22Rv1 (cell line): ENCODE measurements around the gene KRTAP5-1.

Experiments
- CTCF ChIP-seq: fragments of 450-650 bp; IDR thresholded peaks from 2 replicates; pipeline ENCODE4 v1.5.1; 2017; ENCODE audit warnings: mild to moderate bottlenecking
- ZFX ChIP-seq: fragments of 450-650 bp; IDR thresholded peaks from 2 replicates; pipeline ENCODE4 v1.6.1; 2017; ENCODE audit warnings: antibody characterized with exemption, borderline replicate concordance

GRCh38 chr11:1568441-1568911 lies 16.6 kb downstream of the KRTAP5-1 start:
- no peak for TF ChIP-seq CTCF
- no peak for TF ChIP-seq ZFX
